Measurements from ENCODE around the gene RPL37A.

RPL37A gene

DNA sequence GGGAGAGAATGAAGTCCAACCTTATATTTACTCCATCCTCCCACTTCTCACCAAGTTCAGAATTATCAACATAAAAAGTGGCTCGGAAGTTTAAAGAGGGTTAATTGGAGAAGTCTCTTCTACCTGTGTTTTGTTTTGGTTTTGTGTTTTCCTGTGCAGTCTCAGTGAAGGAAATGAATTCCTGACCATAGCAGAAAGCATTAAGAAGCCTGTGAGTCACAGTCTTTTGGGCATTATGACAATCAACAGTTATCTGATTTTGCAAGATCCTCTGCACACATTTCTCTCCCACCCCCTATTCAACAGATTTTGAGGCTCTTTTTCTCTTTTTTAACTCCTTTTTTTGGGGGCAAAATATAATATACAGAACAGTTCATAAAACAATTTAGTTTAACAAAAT is 8.6 kb upstream of the RPL37A start:
- Histone ChIP-seq H3K27ac (ENCODE audit: low read depth, low read length) (no peak overlapping the region), H3K36me3 (ENCODE audit: control insufficient read depth, insufficient read depth, low read length) (no peaks in the 10 kb centered on the region), H3K4me1 (ENCODE audit: control insufficient read depth, insufficient read depth, low read length) (no peaks in the 10 kb centered on the region), H3K9ac (ENCODE audit: low read depth, low read length) (no peak overlapping the region), H3K4me3 (ENCODE audit: low read depth, low read length) (no peak overlapping the region), H3K27me3 (ENCODE audit: control insufficient read depth, insufficient read depth, low read length) (no peaks in the 10 kb centered on the region), H3K9me3 (ENCODE audit: control insufficient read depth, insufficient read depth, low read length) (no peaks in the 10 kb centered on the region)

DNA sequence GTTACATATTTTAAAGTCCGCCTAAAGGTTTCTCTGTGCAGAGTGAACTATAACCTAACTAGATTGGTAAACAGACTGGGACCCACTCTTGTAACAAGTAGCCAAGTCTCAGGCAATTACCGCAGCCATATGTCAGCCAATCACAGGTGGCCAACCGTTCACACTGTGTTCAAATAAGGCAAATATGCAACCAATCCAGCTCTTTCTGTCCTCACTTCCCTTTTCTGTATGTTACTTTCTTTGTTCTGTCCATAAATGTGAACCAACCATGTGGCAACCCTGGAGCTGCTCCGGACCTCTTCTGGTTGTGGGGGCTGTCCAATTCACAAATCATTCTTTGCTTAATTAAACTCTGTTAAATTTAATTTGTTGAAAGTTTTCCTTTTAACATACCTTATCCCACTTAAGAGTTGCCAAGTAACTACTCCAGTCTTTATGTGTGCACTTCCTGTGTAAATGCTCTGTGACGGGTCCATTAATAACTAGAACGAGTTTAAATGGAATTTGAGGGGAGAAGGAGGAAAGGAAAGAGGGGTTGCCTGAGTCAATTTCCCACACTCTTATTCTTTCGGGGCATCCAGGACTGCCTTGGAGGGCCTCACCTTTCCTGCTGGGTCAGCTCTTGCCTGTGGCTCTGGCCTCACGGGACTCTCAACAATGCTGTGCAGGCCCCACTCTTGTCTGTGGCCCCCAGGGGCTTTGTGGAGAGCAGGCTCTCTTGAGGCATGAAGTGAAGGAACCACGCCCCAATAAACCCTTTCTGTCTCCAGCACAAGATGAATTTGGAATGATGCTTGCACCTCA is 6.6 kb upstream of the RPL37A start:
- H3K4me3 ChIP-seq (ENCODE audit: low read depth, low read length) = no peak overlapping the region
- no peaks in the 10 kb centered on the region for H3K27me3 ChIP-seq (ENCODE audit: control insufficient read depth, insufficient read depth, low read length)
- no peak overlapping the region for H3K27ac ChIP-seq (ENCODE audit: low read depth, low read length)
- no peak overlapping the region for H3K9ac ChIP-seq (ENCODE audit: low read depth, low read length)
- no peaks in the 10 kb centered on the region for H3K36me3 ChIP-seq (ENCODE audit: control insufficient read depth, insufficient read depth, low read length)
- no peaks in the 10 kb centered on the region for H3K4me1 ChIP-seq (ENCODE audit: control insufficient read depth, insufficient read depth, low read length)
- H3K9me3 ChIP-seq (ENCODE audit: control insufficient read depth, insufficient read depth, low read length) = no peaks in the 10 kb centered on the region

DNA sequence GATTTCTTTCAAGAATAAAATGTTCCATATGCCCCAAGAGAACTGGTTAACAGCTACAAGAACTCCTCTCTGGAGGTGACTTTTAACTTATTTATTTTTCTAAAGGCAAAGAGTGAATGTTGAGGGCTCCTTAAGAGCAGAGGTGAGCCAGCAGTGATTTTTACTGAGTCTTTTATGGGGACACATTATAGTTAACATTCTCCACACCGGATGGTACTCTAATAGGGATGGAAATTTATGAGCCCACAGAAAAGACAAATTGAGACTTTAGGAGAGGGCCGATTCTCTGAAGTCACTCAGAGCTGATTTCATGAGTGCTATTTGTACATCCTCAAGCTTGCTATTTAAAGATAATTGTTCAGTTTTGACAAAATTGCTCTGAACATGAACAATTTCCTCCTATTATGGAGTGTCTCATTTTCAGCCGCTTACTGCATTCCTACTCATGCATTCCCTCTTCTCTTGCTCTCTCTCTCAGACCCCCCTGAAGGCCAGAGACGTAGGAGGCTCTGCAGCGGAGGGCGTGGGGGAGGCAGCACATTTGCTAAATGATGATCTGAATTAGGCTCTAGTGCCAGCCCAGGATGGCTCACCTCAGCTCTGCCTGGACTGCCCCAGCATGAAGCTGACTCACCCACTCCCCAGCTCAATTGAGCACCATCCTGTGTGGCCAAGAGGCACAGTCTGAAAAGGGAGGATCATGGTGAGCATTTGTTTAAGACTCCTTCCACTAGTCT is 5.9 kb upstream of the RPL37A start:
- Histone ChIP-seq H3K27ac (ENCODE audit: low read depth, low read length) (no peak overlapping the region), H3K36me3 (ENCODE audit: control insufficient read depth, insufficient read depth, low read length) (no peaks in the 10 kb centered on the region), H3K9me3 (ENCODE audit: control insufficient read depth, insufficient read depth, low read length) (no peaks in the 10 kb centered on the region), H3K9ac (ENCODE audit: low read depth, low read length) (no peak overlapping the region), H3K4me1 (ENCODE audit: control insufficient read depth, insufficient read depth, low read length) (peaks cover 3% of the 10 kb centered on the region; the same call in 1 of the 2 replicates), H3K4me3 (ENCODE audit: low read depth, low read length) (no peak overlapping the region), H3K27me3 (ENCODE audit: control insufficient read depth, insufficient read depth, low read length) (no peaks in the 10 kb centered on the region)

DNA sequence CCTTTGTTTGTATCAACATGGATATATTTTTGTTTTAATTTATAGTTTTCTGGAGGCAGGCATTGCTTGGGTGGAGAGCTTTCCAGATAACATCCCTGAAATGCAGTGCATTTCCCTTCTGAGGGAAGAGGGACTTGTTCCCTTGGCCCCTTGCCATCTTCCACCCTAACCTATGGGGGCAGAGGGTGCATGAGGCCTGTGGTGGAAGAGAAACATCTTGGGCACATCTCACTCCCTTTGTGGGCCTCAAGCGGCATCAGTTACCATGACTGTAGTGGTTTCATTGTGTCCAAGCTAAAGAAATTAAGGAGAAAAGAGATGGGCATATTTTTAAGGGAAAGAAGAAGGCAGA is 5.3 kb upstream of the RPL37A start:
- Histone ChIP-seq H3K9me3 (ENCODE audit: control insufficient read depth, insufficient read depth, low read length) (no peaks in the 10 kb centered on the region), H3K4me1 (ENCODE audit: control insufficient read depth, insufficient read depth, low read length) (peaks cover 8% of the 10 kb centered on the region; the same call in 1 of the 2 replicates), H3K36me3 (ENCODE audit: control insufficient read depth, insufficient read depth, low read length) (no peaks in the 10 kb centered on the region), H3K27me3 (ENCODE audit: control insufficient read depth, insufficient read depth, low read length) (no peaks in the 10 kb centered on the region), H3K27ac (ENCODE audit: low read depth, low read length) (no peak overlapping the region), H3K9ac (ENCODE audit: low read depth, low read length) (no peak overlapping the region), H3K4me3 (ENCODE audit: low read depth, low read length) (no peak overlapping the region)

DNA sequence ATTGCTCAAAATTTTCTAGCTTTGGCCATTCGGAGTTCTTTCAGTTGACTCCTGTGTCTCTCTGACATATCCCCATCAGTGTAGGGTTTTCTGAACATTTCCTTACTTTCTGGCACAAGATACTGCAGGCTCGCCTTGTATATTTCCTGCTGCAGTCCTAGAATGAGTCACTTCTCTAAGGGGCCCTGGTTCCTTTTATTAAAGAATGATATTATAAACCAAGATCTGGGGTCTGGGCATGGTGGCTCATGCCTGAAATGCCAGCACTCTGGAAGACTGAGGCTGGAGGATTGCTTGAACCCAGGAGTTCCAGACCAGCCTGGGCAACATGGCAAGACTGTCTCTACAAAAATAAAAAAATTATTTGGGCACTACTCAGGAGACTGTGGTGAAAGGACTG is 3.0 kb upstream of the RPL37A start:
- H3K27ac ChIP-seq (ENCODE audit: low read depth, low read length) = no peak overlapping the region
- H3K9ac ChIP-seq (ENCODE audit: low read depth, low read length) = no peak overlapping the region
- peaks cover 15% of the 10 kb centered on the region for H3K36me3 ChIP-seq (ENCODE audit: control insufficient read depth, insufficient read depth, low read length)
- no peaks in the 10 kb centered on the region for H3K9me3 ChIP-seq (ENCODE audit: control insufficient read depth, insufficient read depth, low read length)
- H3K4me1 ChIP-seq (ENCODE audit: control insufficient read depth, insufficient read depth, low read length) = peaks cover 18% of the 10 kb centered on the region
- no peak overlapping the region for H3K4me3 ChIP-seq (ENCODE audit: low read depth, low read length)
- H3K27me3 ChIP-seq (ENCODE audit: control insufficient read depth, insufficient read depth, low read length) = no peaks in the 10 kb centered on the region

DNA sequence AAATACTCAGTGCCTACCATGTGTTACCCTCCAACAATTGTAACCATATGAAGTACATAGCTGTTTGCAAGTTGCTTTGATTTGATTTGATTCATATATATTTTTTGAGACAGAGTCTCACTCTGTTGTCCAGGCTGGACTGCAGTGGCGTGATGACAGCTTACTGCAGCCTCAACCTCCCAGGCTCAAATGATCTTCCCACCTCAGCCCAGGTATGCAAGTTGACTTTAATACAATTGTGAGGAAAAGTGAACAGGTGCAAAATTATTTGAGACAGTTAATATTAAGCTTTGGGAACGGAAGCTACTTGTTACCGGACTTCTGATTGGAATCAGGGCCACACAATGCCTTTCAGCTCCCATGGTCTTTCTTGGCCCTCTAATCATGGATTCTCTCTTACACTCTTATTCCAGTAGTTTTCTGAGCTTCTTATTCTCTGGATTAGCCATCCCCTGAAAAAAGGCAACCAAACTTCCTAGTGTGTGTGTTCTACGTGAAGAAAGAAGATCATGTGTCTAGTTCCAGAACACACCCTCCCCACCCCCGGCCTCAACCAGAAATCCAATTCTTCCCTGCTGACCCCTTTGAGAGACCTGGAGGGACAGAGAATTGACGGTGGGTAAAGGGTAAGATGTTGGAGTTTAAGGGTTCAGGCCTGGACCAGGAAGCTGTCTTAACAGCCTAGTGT is 1.1 kb upstream of the RPL37A start:
- H3K36me3 ChIP-seq (ENCODE audit: control insufficient read depth, insufficient read depth, low read length) = peaks cover 34% of the 10 kb centered on the region
- H3K27ac ChIP-seq (ENCODE audit: low read depth, low read length) = peak overlapping the region; percentile 82
- peak overlapping the region; percentile 78; the same call in 1 of the 2 replicates for H3K9ac ChIP-seq (ENCODE audit: low read depth, low read length)
- H3K4me1 ChIP-seq (ENCODE audit: control insufficient read depth, insufficient read depth, low read length) = peaks cover 20% of the 10 kb centered on the region
- H3K4me3 ChIP-seq (ENCODE audit: low read depth, low read length) = peak overlapping the region; percentile 89
- no peaks in the 10 kb centered on the region for H3K9me3 ChIP-seq (ENCODE audit: control insufficient read depth, insufficient read depth, low read length)
- H3K27me3 ChIP-seq (ENCODE audit: control insufficient read depth, insufficient read depth, low read length) = no peaks in the 10 kb centered on the region

DNA sequence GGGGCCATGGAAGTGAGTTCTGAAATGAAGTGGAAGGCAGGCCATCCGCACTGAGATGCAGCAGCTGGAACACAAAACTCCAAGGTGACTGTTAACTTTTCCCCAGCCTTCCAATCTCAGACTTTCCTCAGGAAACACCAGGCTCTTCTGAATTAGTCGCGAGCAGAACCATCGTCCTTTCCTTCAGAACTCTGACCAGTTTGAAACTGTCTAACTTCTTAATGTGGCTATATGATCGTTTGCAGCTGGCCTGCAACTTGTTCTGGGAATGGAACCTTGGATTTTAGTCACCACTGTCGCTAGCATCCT is 620 bp upstream of the RPL37A start:
- Histone ChIP-seq H3K27me3 (ENCODE audit: control insufficient read depth, insufficient read depth, low read length) (no peaks in the 10 kb centered on the region), H3K4me1 (ENCODE audit: control insufficient read depth, insufficient read depth, low read length) (peaks cover 20% of the 10 kb centered on the region), H3K36me3 (ENCODE audit: control insufficient read depth, insufficient read depth, low read length) (peaks cover 39% of the 10 kb centered on the region), H3K4me3 (ENCODE audit: low read depth, low read length) (peak overlapping the region; percentile 89), H3K9ac (ENCODE audit: low read depth, low read length) (peak overlapping the region; percentile 78), H3K9me3 (ENCODE audit: control insufficient read depth, insufficient read depth, low read length) (no peaks in the 10 kb centered on the region), H3K27ac (ENCODE audit: low read depth, low read length) (peak overlapping the region; percentile 82)

DNA sequence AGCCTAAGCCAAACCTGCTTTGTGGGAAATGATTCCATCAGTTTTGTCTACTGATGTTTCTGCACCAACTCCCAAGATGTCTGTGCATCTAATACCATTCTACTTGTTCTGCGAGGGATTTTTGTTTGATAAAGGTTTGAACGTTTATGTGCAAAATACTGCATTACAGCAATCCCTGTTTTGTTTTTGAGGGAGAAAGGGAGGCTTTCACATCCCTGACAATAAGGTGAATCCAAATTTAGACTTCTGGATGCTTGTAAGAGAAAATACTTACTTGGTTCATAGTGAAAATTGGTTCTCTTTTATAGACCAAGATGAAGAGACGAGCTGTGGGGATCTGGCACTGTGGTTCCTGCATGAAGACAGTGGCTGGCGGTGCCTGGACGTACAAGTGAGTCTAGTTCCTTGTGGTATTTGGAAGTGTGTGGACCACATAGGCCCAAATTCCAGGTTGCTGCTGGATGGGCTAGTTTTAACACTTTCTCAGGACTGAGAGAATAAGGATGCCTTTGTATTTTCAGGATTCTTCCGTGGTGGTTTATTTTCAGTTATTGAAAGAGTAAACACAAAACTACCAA is 1.1 kb downstream of the RPL37A start:
- peak overlapping the region; percentile 98 for H3K9ac ChIP-seq (ENCODE audit: low read depth, low read length)
- H3K4me1 ChIP-seq (ENCODE audit: control insufficient read depth, insufficient read depth, low read length) = peaks cover 20% of the 10 kb centered on the region
- H3K36me3 ChIP-seq (ENCODE audit: control insufficient read depth, insufficient read depth, low read length) = peaks cover 56% of the 10 kb centered on the region
- no peaks in the 10 kb centered on the region for H3K9me3 ChIP-seq (ENCODE audit: control insufficient read depth, insufficient read depth, low read length)
- H3K4me3 ChIP-seq (ENCODE audit: low read depth, low read length) = peak overlapping the region; percentile 89
- peak overlapping the region; percentile 82 for H3K27ac ChIP-seq (ENCODE audit: low read depth, low read length)
- no peaks in the 10 kb centered on the region for H3K27me3 ChIP-seq (ENCODE audit: control insufficient read depth, insufficient read depth, low read length)

DNA sequence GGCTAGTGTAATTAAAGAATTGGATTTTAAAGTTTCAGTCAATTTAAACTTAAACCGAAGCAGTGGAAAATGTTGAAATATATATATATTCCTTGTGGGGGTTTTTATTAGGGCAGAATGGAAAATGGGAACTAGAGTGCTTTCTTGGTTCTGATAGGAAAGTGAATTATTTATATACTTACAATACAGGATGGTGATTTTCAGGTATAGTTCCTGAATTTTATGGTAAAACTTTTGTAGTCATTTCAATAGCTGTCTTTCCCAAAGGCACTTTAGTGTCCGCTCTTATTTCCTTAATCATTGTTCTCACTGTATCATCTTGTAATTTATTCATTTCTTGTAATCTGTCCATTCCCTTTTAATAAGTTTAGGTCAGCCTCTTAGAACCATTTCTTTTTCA is 1.9 kb downstream of the RPL37A start:
- Histone ChIP-seq H3K9ac (ENCODE audit: low read depth, low read length) (peak overlapping the region; percentile 98), H3K9me3 (ENCODE audit: control insufficient read depth, insufficient read depth, low read length) (no peaks in the 10 kb centered on the region), H3K4me1 (ENCODE audit: control insufficient read depth, insufficient read depth, low read length) (peaks cover 20% of the 10 kb centered on the region), H3K36me3 (ENCODE audit: control insufficient read depth, insufficient read depth, low read length) (peaks cover 64% of the 10 kb centered on the region), H3K27me3 (ENCODE audit: control insufficient read depth, insufficient read depth, low read length) (no peaks in the 10 kb centered on the region), H3K4me3 (ENCODE audit: low read depth, low read length) (peak overlapping the region; percentile 89), H3K27ac (ENCODE audit: low read depth, low read length) (peak overlapping the region; percentile 82)

DNA sequence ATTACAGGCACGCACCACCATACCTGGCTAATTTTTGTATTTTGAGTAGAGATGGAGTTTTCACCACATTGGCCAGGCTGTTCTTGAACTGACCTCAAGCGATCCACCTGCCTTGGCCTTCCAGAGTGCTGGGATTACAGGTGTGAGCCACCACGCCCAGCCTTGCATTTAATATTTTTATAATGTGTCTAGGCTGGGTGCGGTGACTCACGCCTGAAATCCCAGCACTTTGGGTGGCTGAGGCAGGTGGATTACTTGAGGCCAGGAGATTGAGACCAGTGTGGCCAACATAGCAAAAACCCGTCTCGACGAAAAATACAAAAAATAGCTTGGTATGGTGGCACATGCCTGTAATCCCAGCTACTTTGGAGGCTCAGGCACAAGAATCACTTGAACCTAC is 3.2 kb downstream of the RPL37A start:
- no peak overlapping the region for H3K9ac ChIP-seq (ENCODE audit: low read depth, low read length)

More for the DNA sequence above, 3.2 kb downstream of the RPL37A start:
- Histone ChIP-seq H3K4me3 (ENCODE audit: low read depth, low read length) (no peak overlapping the region), H3K27me3 (ENCODE audit: control insufficient read depth, insufficient read depth, low read length) (no peaks in the 10 kb centered on the region), H3K9me3 (ENCODE audit: control insufficient read depth, insufficient read depth, low read length) (no peaks in the 10 kb centered on the region), H3K36me3 (ENCODE audit: control insufficient read depth, insufficient read depth, low read length) (peaks cover 71% of the 10 kb centered on the region), H3K27ac (ENCODE audit: low read depth, low read length) (peak overlapping the region; percentile 49), H3K4me1 (ENCODE audit: control insufficient read depth, insufficient read depth, low read length) (peaks cover 20% of the 10 kb centered on the region)

Measured in HUES48 (cell line).